Parathyroid adenoma (tissue), 2 donors: ENCODE results near the gene LAD1.

Experiments used
- H2AFZ ChIP-seq: fragments of 300-600 bp; sonication (generic); one replicate; pipeline ENCODE4 v1.7.0; 2017; ENCODE audit warnings: antibody characterized with exemption, mild to moderate bottlenecking
- H3K27ac ChIP-seq: fragments of 300-600 bp; sonication (generic); one replicate; pipeline ENCODE4 v1.7.0; 2017
- H3K27me3 ChIP-seq: fragments of 300-600 bp; sonication (generic); one replicate; pipeline ENCODE4 v1.7.0; 2017; ENCODE audit warnings: low read length; ENCODE audit not compliant: control insufficient read depth, insufficient read depth
- H3K36me3 ChIP-seq: fragments of 300-600 bp; sonication (generic); one replicate; pipeline ENCODE4 v1.7.0; 2017; ENCODE audit warnings: low read length; ENCODE audit not compliant: control insufficient read depth, insufficient read depth
- H3K4me1 ChIP-seq: fragments of 300-600 bp; sonication (generic); one replicate; pipeline ENCODE4 v1.7.0; 2017; ENCODE audit warnings: control low read depth
- H3K4me2 ChIP-seq: fragments of 300-600 bp; sonication (generic); one replicate; pipeline ENCODE4 v1.7.0; 2017; ENCODE audit warnings: low read length
- H3K4me3 ChIP-seq: fragments of 300-600 bp; sonication (generic); one replicate; pipeline ENCODE4 v1.7.0; 2017; ENCODE audit warnings: low read depth, low read length
- H3K79me2 ChIP-seq: fragments of 300-600 bp; sonication (generic); one replicate; pipeline ENCODE4 v1.7.0; 2017; ENCODE audit warnings: control low read depth
- H3K9ac ChIP-seq: fragments of 300-600 bp; sonication (generic); one replicate; pipeline ENCODE4 v1.7.0; 2017; ENCODE audit warnings: mild to moderate bottlenecking
- H3K9me3 ChIP-seq: fragments of 300-600 bp; sonication (generic); one replicate; pipeline ENCODE4 v1.7.0; 2017; ENCODE audit warnings: low read length; ENCODE audit not compliant: control insufficient read depth
- TF ChIP-seq, protein P1 (sequence below): fragments of 300-600 bp; sonication (generic); IDR thresholded peaks from one replicate; pipeline ENCODE4 v1.7.0; 2017; ENCODE audit warnings: antibody characterized with exemption, mild to moderate bottlenecking
- donor health status: primary hyperparathyroidism.

LAD1 gene

DNA sequence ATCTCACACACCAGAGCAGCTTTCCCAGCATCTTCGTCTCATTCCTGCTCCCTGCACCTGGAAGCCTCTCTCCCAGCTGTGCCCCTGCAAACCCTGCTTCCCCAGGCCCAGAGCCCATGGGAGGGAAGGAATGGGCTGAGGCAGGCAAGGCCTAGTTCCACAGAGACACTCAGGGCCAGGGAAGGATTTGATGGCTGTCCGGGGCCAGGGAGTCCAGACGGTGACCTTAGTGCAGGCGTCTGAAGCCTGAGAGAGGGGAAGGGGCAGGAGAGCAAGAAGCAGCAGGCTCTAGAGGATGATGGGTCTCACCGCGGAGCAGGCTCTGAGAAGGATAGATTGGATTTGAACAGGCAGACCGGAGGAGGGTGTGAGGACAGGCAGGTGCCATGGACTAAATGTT is 44.6 kb upstream of the LAD1 start:
- H3K36me3 ChIP-seq = no peaks in the 10 kb centered on the region
- H3K27me3 ChIP-seq = no peaks in the 10 kb centered on the region
- TF ChIP-seq, protein P1, sequence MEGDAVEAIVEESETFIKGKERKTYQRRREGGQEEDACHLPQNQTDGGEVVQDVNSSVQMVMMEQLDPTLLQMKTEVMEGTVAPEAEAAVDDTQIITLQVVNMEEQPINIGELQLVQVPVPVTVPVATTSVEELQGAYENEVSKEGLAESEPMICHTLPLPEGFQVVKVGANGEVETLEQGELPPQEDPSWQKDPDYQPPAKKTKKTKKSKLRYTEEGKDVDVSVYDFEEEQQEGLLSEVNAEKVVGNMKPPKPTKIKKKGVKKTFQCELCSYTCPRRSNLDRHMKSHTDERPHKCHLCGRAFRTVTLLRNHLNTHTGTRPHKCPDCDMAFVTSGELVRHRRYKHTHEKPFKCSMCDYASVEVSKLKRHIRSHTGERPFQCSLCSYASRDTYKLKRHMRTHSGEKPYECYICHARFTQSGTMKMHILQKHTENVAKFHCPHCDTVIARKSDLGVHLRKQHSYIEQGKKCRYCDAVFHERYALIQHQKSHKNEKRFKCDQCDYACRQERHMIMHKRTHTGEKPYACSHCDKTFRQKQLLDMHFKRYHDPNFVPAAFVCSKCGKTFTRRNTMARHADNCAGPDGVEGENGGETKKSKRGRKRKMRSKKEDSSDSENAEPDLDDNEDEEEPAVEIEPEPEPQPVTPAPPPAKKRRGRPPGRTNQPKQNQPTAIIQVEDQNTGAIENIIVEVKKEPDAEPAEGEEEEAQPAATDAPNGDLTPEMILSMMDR = no peak
- no peak overlapping the region for H3K4me2 ChIP-seq
- H2AFZ ChIP-seq = no peak overlapping the region
- H3K4me3 ChIP-seq = no peak overlapping the region
- H3K27ac ChIP-seq = no peak overlapping the region
- no peaks in the 10 kb centered on the region for H3K79me2 ChIP-seq
- H3K9me3 ChIP-seq = no peaks in the 10 kb centered on the region
- no peaks in the 10 kb centered on the region for H3K4me1 ChIP-seq
- H3K9ac ChIP-seq = no peak overlapping the region

DNA sequence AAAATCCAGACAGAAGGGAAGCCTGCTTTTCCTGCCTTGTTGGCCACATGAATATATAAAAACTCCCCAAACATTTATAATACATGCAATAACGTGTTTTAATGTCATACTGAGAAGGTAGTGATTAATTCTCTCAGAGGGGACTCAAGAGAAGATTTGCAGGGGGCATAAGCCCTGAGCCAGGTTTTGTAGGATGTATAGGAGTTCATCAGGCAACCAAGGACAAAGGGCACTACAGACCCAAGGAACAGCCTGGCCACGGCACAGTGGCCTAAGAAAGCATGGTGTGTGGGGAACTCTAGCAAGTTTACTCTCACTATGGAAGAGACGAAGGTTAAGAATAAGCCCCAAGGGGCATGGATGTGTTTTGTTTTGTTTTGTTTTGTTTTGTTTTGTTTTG is 37.8 kb upstream of the LAD1 start:
- Histone ChIP-seq H3K4me1 (no peaks in the 10 kb centered on the region), H3K27me3 (no peaks in the 10 kb centered on the region), H3K36me3 (no peaks in the 10 kb centered on the region), H3K4me3 (no peak overlapping the region), H3K9ac (no peak overlapping the region), H3K4me2 (no peak overlapping the region), H3K27ac (no peak overlapping the region), H2AFZ (no peak overlapping the region), H3K9me3 (no peaks in the 10 kb centered on the region), H3K79me2 (no peaks in the 10 kb centered on the region)
- TF ChIP-seq, protein P1 = no peak

DNA sequence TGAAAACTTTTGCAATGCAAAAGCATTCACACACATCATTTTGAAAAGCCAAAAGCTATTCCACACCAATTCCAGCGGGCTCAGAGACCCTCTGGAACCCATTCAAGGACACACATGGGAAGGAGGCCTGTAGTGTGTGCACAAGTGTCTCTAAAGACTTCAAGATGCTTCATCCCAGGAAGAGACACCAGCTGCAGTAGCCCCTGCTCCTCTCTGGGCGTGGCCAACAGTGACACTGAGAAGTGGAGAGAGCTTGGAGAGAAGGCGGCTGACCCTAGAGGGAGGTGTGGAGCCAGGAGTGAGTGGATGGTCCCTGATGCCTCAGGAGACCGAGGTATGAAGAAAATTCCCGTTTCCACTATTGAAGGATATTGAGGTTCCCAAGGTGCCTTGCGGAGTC is 37.3 kb upstream of the LAD1 start:
- no peaks in the 10 kb centered on the region for H3K27me3 ChIP-seq

DNA sequence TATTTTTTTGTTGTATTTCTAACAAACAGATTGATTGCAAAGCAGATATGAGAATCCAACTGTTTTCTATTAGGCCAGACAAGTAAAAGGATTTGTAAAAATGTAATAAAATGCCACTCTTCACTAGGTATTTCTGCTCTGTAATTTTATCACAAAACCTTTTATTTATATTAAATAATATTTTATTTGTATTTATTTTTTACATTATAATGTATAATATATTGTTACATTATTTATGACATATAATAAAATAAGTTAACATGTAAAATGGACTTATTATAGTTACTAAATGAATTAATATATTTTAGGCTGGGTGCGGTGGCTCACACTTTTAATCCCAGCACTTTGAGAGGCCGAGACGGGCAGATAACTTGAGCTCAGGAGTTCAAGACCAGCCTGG is 35.1 kb upstream of the LAD1 start:
- no peaks in the 10 kb centered on the region for H3K27me3 ChIP-seq
- no peak overlapping the region for H3K4me3 ChIP-seq
- H3K4me1 ChIP-seq = no peaks in the 10 kb centered on the region
- no peaks in the 10 kb centered on the region for H3K79me2 ChIP-seq
- H3K4me2 ChIP-seq = no peak overlapping the region
- H2AFZ ChIP-seq = no peak overlapping the region
- no peak overlapping the region for H3K27ac ChIP-seq
- H3K9me3 ChIP-seq = no peaks in the 10 kb centered on the region
- no peak overlapping the region for H3K9ac ChIP-seq
- TF ChIP-seq, protein P1 = no peak
- no peaks in the 10 kb centered on the region for H3K36me3 ChIP-seq

More for the DNA sequence above, 37.3 kb upstream of the LAD1 start:
- H3K27ac ChIP-seq = no peak overlapping the region
- no peak overlapping the region for H3K4me2 ChIP-seq
- TF ChIP-seq, protein P1 = no peak
- H3K36me3 ChIP-seq = no peaks in the 10 kb centered on the region
- no peak overlapping the region for H3K9ac ChIP-seq
- H2AFZ ChIP-seq = no peak overlapping the region
- no peaks in the 10 kb centered on the region for H3K79me2 ChIP-seq
- H3K9me3 ChIP-seq = no peaks in the 10 kb centered on the region
- H3K4me3 ChIP-seq = no peak overlapping the region
- no peaks in the 10 kb centered on the region for H3K4me1 ChIP-seq

DNA sequence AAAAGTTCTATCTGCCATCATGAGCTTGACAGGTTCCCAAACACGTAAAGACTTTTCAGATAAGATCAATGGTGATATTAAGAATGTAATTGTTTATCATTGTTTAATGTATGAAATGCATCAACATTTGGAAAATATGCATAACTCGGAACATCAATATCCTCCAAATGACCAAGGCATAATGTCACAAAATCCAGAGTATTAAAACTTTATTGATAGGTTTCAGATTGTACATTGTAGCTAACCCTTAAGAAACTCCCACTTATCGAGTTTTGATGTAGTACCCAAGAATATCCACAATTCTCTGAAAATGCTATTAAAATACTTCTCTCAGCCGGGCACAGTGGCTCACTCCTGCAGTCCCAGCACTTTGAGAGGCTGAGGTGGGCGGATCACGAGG is 34.5 kb upstream of the LAD1 start:
- H3K27me3 ChIP-seq = no peaks in the 10 kb centered on the region
- no peak overlapping the region for H2AFZ ChIP-seq
- TF ChIP-seq, protein P1 = no peak
- H3K4me1 ChIP-seq = no peaks in the 10 kb centered on the region
- H3K4me2 ChIP-seq = no peak overlapping the region
- H3K9me3 ChIP-seq = no peaks in the 10 kb centered on the region
- no peaks in the 10 kb centered on the region for H3K79me2 ChIP-seq
- H3K9ac ChIP-seq = no peak overlapping the region
- H3K4me3 ChIP-seq = no peak overlapping the region
- no peak overlapping the region for H3K27ac ChIP-seq
- H3K36me3 ChIP-seq = no peaks in the 10 kb centered on the region
